WTC11 (cell line): ENCODE measurements around the gene CES3.
A peak's percentile ranks its signal among the peaks of the same experiment; 100 is the strongest.

Source experiments
- AFF4 ChIP-seq: sonication (generic); formaldehyde crosslinking; IDR thresholded peaks from 2 replicates; pipeline ENCODE4 v1.8.1; 2023; ENCODE audit warnings: mild to moderate bottlenecking, missing genetic modification reagents, borderline replicate concordance
- AR ChIP-seq: fragments of 250-450 bp; sonication (Bioruptor Pico); IDR thresholded peaks from 2 replicates; pipeline ENCODE4 v1.9.0; 2021; ENCODE audit warnings: mild to moderate bottlenecking
- CREB1 ChIP-seq: sonication (generic); formaldehyde crosslinking; IDR thresholded peaks from 2 replicates; pipeline ENCODE4 v1.8.0; 2023; ENCODE audit warnings: mild to moderate bottlenecking, missing genetic modification reagents
- CTCF ChIP-seq: fragments of 200-600 bp; IDR thresholded peaks from 2 replicates; pipeline ENCODE4 v1.8.0; 2022; ENCODE audit warnings: antibody characterized with exemption
- STAT6 ChIP-seq: sonication (generic); formaldehyde crosslinking; conservative IDR thresholded peaks from 2 replicates; pipeline ENCODE4 v1.8.1; 2023; ENCODE audit warnings: mild to moderate bottlenecking, low read depth, missing genetic modification reagents, moderate library complexity
- USF2 ChIP-seq: sonication (generic); formaldehyde crosslinking; IDR thresholded peaks from 2 replicates; pipeline ENCODE4 v1.8.1; 2023; ENCODE audit warnings: mild to moderate bottlenecking, missing genetic modification reagents, moderate library complexity

DNA sequence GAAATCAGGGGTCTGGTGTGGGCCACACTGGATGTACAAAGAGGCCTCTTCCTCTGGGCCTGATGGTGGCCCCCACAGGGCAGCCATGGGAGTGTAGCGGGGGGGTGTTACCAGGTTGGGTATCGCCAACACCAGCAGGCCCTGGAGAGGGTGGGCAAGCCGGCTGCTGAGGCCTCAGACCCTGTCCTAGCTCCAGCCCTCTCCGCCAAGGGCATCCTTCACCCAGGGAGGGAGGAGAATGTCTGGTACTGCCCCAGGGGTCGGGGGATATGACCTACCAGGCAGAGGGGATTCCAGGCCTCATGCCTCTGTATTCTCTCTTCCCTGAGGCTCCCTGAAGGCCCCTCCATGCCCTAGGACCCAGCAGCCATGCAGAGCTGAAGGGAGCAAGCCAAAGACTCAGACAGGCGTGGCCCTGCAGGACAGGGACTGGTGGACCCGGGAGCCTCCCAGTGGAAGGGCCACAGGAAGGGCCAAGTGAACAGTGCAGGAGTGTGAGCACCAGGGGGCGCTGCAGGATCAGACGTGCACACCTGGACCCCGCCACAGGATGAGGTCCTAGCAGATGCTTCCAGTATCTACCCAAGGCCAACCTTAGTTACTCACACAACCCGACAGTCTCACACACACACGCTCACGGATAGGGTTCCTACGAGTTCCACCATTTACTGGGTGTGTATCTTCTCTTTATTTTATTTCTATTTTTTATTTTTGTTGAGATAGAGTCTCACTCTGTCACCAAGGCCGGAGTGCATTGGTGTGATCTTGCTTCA is 16.5 kb downstream of the CES3 start:
- TF ChIP-seq CTCF = peak; percentile 96
- no peak for TF ChIP-seq AFF4
- TF ChIP-seq AR (CRISPR knock-in tag) = no peak
- TF ChIP-seq STAT6 = no peak
- TF ChIP-seq USF2 (CRISPR knock-in tag) = no peak
- TF ChIP-seq CREB1 (CRISPR knock-in tag) = no peak
